GM12878 (cell line): ENCODE measurements around the gene SRRM5. TPM values are rescaled to one million over a fixed set of nuclear protein-coding genes. Genes with fewer than 3 reads are reported as not detected.
A peak's percentile ranks its signal among the peaks of the same experiment; 100 is the strongest.

ENCODE experiments used
- ATAC-seq: fragments of 200-7000 bp; cut with Tn5 transposase; 3 replicates; pipeline ENCODE4 v1.9.1; 2020; ENCODE audit warnings: mild to moderate bottlenecking, moderate library complexity
- BruUV-seq: library from RNA; stranded (reverse); fragments of 400-500 nt; replicated peaks from 2 replicates; lab custom pipeline; 2021; lab: Mats Ljungman, UMichigan
- CTCF ChIA-PET: fragments of 300-600 bp; sonication (Branson Sonifier 250); formaldehyde crosslinking; extraction: SDS; loops from one replicate; lab custom pipeline; 2021; ENCODE audit warnings: inconsistent platforms; lab: Yijun Ruan, JAX
- POLR2A ChIA-PET: fragments of 350-600 bp; formaldehyde crosslinking; extraction: SDS; loops from one replicate; lab custom pipeline; 2021; ENCODE audit warnings: inconsistent platforms; lab: Charles Lee
- RAD21 ChIA-PET: fragments of 300-600 bp; sonication (Branson Sonifier 250); formaldehyde crosslinking; loops from one replicate; lab custom pipeline; 2023; ENCODE audit warnings: antibody characterized with exemption; ENCODE audit not compliant: unreplicated experiment; lab: Charles Lee
- SMC1A ChIA-PET: fragments of 300-600 bp; sonication (Branson Sonifier 250); formaldehyde crosslinking; loops from one replicate; lab custom pipeline; 2023; ENCODE audit not compliant: unreplicated experiment, uncharacterized antibody; lab: Charles Lee
- DNase-seq: peaks from one replicate; pipeline ENCODE4 v3.0.0-alpha.2; 2011; ENCODE audit warnings: low read depth, low spot score
- FAIRE-seq: peaks from 3 replicates; lab custom pipeline; 2011; peaks lifted over from hg19 to GRCh38; lab: Jason Lieb, UNC
- H2AFZ ChIP-seq: 2 replicates; pipeline ENCODE4 v1.6.0; 2011; ENCODE audit warnings: low read depth, low read length, control low read depth; ENCODE audit not compliant: control insufficient read depth
- H3K27ac ChIP-seq: 2 replicates; pipeline ENCODE4 v1.5.1; 2011; ENCODE audit warnings: control low read depth; ENCODE audit not compliant: control insufficient read depth, insufficient read depth
- H3K27me3 ChIP-seq, 2 experiments: replicated peaks in 1 of 2; 2 replicates each; pipeline versions ENCODE4 v1.6.0 to v1.6.1; 2011; ENCODE audit warnings: low read length in 1 of 2; ENCODE audit not compliant: control insufficient read depth in 2 of 2, insufficient read depth in 2 of 2
- H3K36me3 ChIP-seq, 2 experiments: 2 replicates each; pipeline ENCODE4 v1.5.1; 2011; ENCODE audit warnings: low read length in 1 of 2; ENCODE audit not compliant: control insufficient read depth in 2 of 2, insufficient read depth in 2 of 2
- H3K4me1 ChIP-seq: 2 replicates; pipeline ENCODE4 v1.6.1; 2011; ENCODE audit warnings: mild to moderate bottlenecking, low read length, moderate library complexity, mixed read lengths; ENCODE audit not compliant: control insufficient read depth, insufficient read depth
- H3K4me2 ChIP-seq: 2 replicates; pipeline ENCODE4 v1.6.0; 2011; ENCODE audit warnings: control low read depth; ENCODE audit not compliant: control insufficient read depth, insufficient read depth
- H3K4me3 ChIP-seq: fragments of 200-600 bp; sonication (generic); 2 replicates; pipeline ENCODE4 v1.5.1; 2016
- H3K79me2 ChIP-seq: 2 replicates; pipeline ENCODE4 v1.6.0; 2011; ENCODE audit warnings: low read length; ENCODE audit not compliant: control insufficient read depth, insufficient read depth
- H3K9ac ChIP-seq: 2 replicates; pipeline ENCODE4 v1.8.0; 2011; ENCODE audit warnings: low read length, control low read depth, mixed read lengths; ENCODE audit not compliant: control insufficient read depth, insufficient read depth
- H3K9me3 ChIP-seq: replicated peaks from 3 replicates; pipeline ENCODE4 v1.5.1; 2011; ENCODE audit warnings: mild to moderate bottlenecking, low read length; ENCODE audit not compliant: control insufficient read depth, insufficient read depth
- H4K20me1 ChIP-seq: 2 replicates; pipeline ENCODE4 v1.6.0; 2011; ENCODE audit not compliant: control insufficient read depth, insufficient read depth
- ATF7 ChIP-seq: fragments of 450-650 bp; IDR thresholded peaks from 2 replicates; pipeline ENCODE4 v1.6.1; 2016; ENCODE audit warnings: low read depth, mild to moderate bottlenecking
- BHLHE40 ChIP-seq, 2 experiments: fragments of 450-650 bp in 1 of 2; IDR thresholded peaks; 2 replicates each; pipeline ENCODE4 v1.6.1; 2011 to 2017; ENCODE audit warnings: low read depth in 2 of 2, borderline replicate concordance in 1 of 2, improper control_type of control experiment in 1 of 2, low read length in 1 of 2, mild to moderate bottlenecking in 1 of 2
- ESRRA ChIP-seq: IDR thresholded peaks from 2 replicates; pipeline ENCODE4 v1.6.1; 2012; ENCODE audit warnings: mild to moderate bottlenecking, low read length, improper control_type of control experiment
- FOXK2 ChIP-seq: fragments of 450-650 bp; IDR thresholded peaks from 2 replicates; pipeline ENCODE4 v1.6.1; 2017; ENCODE audit warnings: mild to moderate bottlenecking, moderate library complexity
- JUND ChIP-seq: IDR thresholded peaks from 2 replicates; pipeline ENCODE4 v1.6.1; 2012; ENCODE audit warnings: low read depth, mild to moderate bottlenecking, low read length, improper control_type of control experiment, moderate library complexity
- MEF2B ChIP-seq: fragments of 450-650 bp; IDR thresholded peaks from 2 replicates; pipeline ENCODE4 v1.6.1; 2018; ENCODE audit warnings: mild to moderate bottlenecking, moderate library complexity; ENCODE audit not compliant: partially characterized antibody, poor library complexity, severe bottlenecking
- NR2C2 ChIP-seq: IDR thresholded peaks from 2 replicates; pipeline ENCODE4 v1.6.1; 2011; ENCODE audit warnings: borderline replicate concordance, low read depth; ENCODE audit not compliant: control insufficient read depth, insufficient read length
- WGBS: methylation state at CpG from one replicate; pipeline ENCODE4 v1.1.6; 2016; ENCODE audit warnings: low lambda C conversion rate; ENCODE audit not compliant: insufficient replicate concordance, insufficient coverage; ENCODE audit errors: missing lambda C conversion rate; 5-methylcytosine and 5-hydroxymethylcytosine counted together
- in situ Hi-C: fragments of 300-500 bp; cut with MboI; formaldehyde crosslinking; loops from 9 replicates; pipeline ENCODE4 v1.14.3; 2018; ENCODE audit warnings: mixed read lengths
- intact Hi-C: fragments of 100-400 bp; cut with micrococcal nuclease; formaldehyde crosslinking; loops from one replicate; pipeline ENCODE4 v1.14.2; 2022; ENCODE audit not compliant: unreplicated experiment
- polyA plus RNA-seq, 11 experiments: library from polyadenylated mRNA; depleted of rRNA in 4 of 11; unstranded in 6 of 11; stranded (reverse) in 5 of 11; fragments of >200 nt; fragmentation: Nextera tagmentation in 4 of 11; fragmentation: Illumina TruSeq in 1 of 11; extraction: Ambion mirVana in 4 of 11; extraction: Trizol in 1 of 11; gene quantifications; 1 replicate in 1 of 11; 2 replicates in 10 of 11; pipeline versions ENCODE4 v1.2.1 to v1.2.3, GENCODE V29; 2011 to 2016; ENCODE audit warnings: inconsistent platforms in 2 of 11, missing spikeins in 2 of 11, low read depth in 1 of 11
- total RNA-seq, 4 experiments: library from RNA; depleted of rRNA in 3 of 4; stranded (reverse); fragments of >200 nt in 3 of 4; fragmentation: Illumina TruSeq in 1 of 4; extraction: Trizol in 1 of 4; gene quantifications; 2 replicates each; pipeline versions ENCODE4 v1.2.1 to v1.2.3, GENCODE V29; 2013 to 2021
- TF ChIP-seq, protein P1 (sequence below): fragments of 450-650 bp; IDR thresholded peaks from 2 replicates; pipeline ENCODE4 v1.6.1; 2017; ENCODE audit warnings: antibody characterized with exemption, mild to moderate bottlenecking, moderate library complexity
- TF ChIP-seq, protein P2 (sequence below): fragments of 150-350 bp; IDR thresholded peaks from 2 replicates; pipeline ENCODE4 v1.6.1; 2016; ENCODE audit warnings: low read depth, low read length
- TF ChIP-seq, protein P3 (sequence below): IDR thresholded peaks from 2 replicates; pipeline ENCODE4 v1.6.1; 2012; ENCODE audit warnings: improper control_type of control experiment, low read depth, low read length; ENCODE audit not compliant: insufficient replicate concordance

SRRM5 gene
- total and polyA plus RNA-seq, 10 of the 15 experiments (the other 5 are each of a cell fraction or from before 2014, with no cell fraction given), result 0.06 to 0.38 (median 0.24) TPM; not detected in 2

DNA sequence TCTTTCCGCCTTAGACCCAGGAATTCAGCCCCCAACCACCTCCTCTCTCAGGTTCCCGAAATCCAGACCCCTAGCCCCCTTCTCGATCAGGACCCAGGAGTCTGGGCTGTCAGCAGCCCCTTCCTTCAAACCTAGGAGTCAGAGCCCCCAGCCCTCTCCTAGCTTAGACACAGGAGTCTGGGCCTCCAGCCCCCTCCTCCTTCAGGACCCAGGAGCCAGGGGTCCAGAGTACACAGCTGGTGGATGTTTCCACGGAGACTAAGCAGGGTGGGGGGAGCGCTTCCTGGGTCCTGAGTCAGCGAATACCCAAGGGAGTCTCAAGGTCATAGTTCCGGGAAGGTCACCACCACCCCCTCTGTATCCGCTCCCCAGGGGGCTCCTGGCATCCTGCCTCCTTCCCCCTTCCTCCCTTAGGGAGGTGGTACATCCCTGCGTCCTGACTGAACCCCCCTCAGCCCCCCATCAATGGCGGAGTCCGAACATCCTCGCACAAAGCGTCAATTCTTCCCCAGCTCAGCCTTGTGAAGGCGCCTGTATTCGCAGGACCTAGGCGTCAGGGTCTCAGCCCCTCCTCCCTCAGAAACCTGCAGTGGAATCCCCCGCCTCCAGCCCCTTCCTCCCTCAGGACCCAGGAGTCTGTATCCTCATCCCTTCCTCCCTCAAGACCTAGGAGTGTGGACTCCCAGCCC, 23.1 kb downstream of the SRRM5 start:
- RAD21 ChIA-PET, result no interaction called here
- no peak for DNase-seq
- in situ Hi-C loops (no loop called here), intact Hi-C loops (no loop called here)
- peaks cover 5% of the 10 kb centered on the region for H3K4me1 ChIP-seq
- no peak overlapping the region for H3K27ac ChIP-seq
- ATAC-seq, result no peak
- no peak overlapping the region; the same call in 1 of the 2 replicates for H2AFZ ChIP-seq
- no peaks in the 10 kb centered on the region for H3K9me3 ChIP-seq
- H3K27me3 ChIP-seq, result peaks cover 8 to 11% of the 10 kb centered on the region in 2 experiments
- no TSS peak for BruUV-seq
- H3K79me2 ChIP-seq, result no peaks in the 10 kb centered on the region
- TF ChIP-seq, protein P1, sequence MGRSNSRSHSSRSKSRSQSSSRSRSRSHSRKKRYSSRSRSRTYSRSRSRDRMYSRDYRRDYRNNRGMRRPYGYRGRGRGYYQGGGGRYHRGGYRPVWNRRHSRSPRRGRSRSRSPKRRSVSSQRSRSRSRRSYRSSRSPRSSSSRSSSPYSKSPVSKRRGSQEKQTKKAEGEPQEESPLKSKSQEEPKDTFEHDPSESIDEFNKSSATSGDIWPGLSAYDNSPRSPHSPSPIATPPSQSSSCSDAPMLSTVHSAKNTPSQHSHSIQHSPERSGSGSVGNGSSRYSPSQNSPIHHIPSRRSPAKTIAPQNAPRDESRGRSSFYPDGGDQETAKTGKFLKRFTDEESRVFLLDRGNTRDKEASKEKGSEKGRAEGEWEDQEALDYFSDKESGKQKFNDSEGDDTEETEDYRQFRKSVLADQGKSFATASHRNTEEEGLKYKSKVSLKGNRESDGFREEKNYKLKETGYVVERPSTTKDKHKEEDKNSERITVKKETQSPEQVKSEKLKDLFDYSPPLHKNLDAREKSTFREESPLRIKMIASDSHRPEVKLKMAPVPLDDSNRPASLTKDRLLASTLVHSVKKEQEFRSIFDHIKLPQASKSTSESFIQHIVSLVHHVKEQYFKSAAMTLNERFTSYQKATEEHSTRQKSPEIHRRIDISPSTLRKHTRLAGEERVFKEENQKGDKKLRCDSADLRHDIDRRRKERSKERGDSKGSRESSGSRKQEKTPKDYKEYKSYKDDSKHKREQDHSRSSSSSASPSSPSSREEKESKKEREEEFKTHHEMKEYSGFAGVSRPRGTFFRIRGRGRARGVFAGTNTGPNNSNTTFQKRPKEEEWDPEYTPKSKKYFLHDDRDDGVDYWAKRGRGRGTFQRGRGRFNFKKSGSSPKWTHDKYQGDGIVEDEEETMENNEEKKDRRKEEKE, result peak; percentile 66; the same call in 1 of the 2 replicates
- peak; percentile 84 for TF ChIP-seq FOXK2
- TF ChIP-seq NR2C2, result no peak
- TF ChIP-seq, protein P2, sequence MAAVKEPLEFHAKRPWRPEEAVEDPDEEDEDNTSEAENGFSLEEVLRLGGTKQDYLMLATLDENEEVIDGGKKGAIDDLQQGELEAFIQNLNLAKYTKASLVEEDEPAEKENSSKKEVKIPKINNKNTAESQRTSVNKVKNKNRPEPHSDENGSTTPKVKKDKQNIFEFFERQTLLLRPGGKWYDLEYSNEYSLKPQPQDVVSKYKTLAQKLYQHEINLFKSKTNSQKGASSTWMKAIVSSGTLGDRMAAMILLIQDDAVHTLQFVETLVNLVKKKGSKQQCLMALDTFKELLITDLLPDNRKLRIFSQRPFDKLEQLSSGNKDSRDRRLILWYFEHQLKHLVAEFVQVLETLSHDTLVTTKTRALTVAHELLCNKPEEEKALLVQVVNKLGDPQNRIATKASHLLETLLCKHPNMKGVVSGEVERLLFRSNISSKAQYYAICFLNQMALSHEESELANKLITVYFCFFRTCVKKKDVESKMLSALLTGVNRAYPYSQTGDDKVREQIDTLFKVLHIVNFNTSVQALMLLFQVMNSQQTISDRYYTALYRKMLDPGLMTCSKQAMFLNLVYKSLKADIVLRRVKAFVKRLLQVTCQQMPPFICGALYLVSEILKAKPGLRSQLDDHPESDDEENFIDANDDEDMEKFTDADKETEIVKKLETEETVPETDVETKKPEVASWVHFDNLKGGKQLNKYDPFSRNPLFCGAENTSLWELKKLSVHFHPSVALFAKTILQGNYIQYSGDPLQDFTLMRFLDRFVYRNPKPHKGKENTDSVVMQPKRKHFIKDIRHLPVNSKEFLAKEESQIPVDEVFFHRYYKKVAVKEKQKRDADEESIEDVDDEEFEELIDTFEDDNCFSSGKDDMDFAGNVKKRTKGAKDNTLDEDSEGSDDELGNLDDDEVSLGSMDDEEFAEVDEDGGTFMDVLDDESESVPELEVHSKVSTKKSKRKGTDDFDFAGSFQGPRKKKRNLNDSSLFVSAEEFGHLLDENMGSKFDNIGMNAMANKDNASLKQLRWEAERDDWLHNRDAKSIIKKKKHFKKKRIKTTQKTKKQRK, result no peak
- TF ChIP-seq MEF2B, result peak; percentile 25
- TF ChIP-seq ATF7, result peak; percentile 43; the same call in 1 of the 2 replicates
- TF ChIP-seq, protein P3, sequence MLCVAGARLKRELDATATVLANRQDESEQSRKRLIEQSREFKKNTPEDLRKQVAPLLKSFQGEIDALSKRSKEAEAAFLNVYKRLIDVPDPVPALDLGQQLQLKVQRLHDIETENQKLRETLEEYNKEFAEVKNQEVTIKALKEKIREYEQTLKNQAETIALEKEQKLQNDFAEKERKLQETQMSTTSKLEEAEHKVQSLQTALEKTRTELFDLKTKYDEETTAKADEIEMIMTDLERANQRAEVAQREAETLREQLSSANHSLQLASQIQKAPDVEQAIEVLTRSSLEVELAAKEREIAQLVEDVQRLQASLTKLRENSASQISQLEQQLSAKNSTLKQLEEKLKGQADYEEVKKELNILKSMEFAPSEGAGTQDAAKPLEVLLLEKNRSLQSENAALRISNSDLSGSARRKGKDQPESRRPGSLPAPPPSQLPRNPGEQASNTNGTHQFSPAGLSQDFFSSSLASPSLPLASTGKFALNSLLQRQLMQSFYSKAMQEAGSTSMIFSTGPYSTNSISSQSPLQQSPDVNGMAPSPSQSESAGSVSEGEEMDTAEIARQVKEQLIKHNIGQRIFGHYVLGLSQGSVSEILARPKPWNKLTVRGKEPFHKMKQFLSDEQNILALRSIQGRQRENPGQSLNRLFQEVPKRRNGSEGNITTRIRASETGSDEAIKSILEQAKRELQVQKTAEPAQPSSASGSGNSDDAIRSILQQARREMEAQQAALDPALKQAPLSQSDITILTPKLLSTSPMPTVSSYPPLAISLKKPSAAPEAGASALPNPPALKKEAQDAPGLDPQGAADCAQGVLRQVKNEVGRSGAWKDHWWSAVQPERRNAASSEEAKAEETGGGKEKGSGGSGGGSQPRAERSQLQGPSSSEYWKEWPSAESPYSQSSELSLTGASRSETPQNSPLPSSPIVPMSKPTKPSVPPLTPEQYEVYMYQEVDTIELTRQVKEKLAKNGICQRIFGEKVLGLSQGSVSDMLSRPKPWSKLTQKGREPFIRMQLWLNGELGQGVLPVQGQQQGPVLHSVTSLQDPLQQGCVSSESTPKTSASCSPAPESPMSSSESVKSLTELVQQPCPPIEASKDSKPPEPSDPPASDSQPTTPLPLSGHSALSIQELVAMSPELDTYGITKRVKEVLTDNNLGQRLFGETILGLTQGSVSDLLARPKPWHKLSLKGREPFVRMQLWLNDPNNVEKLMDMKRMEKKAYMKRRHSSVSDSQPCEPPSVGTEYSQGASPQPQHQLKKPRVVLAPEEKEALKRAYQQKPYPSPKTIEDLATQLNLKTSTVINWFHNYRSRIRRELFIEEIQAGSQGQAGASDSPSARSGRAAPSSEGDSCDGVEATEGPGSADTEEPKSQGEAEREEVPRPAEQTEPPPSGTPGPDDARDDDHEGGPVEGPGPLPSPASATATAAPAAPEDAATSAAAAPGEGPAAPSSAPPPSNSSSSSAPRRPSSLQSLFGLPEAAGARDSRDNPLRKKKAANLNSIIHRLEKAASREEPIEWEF, result no peak
- 0 out of 2 replicates have a peak, but pooled peaks have one; percentile 21 for TF ChIP-seq ESRRA
- peak in 1 of 2 experiments; percentile 27; a peak in 1 of 4 replicates for TF ChIP-seq BHLHE40 (IDR thresholded peaks at IDR 0.05; ENCODE audit: borderline replicate concordance in 1 of 2, low read depth in 2 of 2, low read length in 1 of 2)
- TF ChIP-seq JUND, result peak; percentile 50; the same call in 1 of the 2 replicates
- TF ChIP-seq, all 136 proteins: peak for 7
- ChIA-PET POLR2A (no interaction called here), CTCF (interaction anchor here (1.6 kb wide), 1 partner anchor 115 kb away, joined by 4 read pairs; no protein-coding TSS in a partner anchor), SMC1A (no interaction called here)
- no peak overlapping the region for H3K9ac ChIP-seq
- no peaks in the 10 kb centered on the region for H4K20me1 ChIP-seq
- no peak overlapping the region for H3K4me3 ChIP-seq
- FAIRE-seq, result no peak
- no peak overlapping the region for H3K4me2 ChIP-seq
- under 1% methylated on average over 17 of the region's 17 CpGs for WGBS
- H3K36me3 ChIP-seq, result no peaks in the 10 kb centered on the region
